RWPE2 (cell line): ENCODE results near the gene C19orf38.

Experiments
- ATAC-seq: fragments of 200-7000 bp; cut with Tn5 transposase; 3 replicates; pipeline ENCODE4 v1.9.1; 2021; ENCODE audit warnings: low read depth
- DNase-seq: peaks from one replicate; pipeline ENCODE4 v3.0.0-alpha.2; 2020; ENCODE audit warnings: low spot score
- H3K27ac ChIP-seq: fragments of 450-650 bp; 2 replicates; pipeline ENCODE4 v1.5.1; 2017; ENCODE audit warnings: mild to moderate bottlenecking; ENCODE audit not compliant: poor library complexity, severe bottlenecking
- H3K27me3 ChIP-seq: fragments of 250-450 bp; sonication (Bioruptor Pico); 2 replicates; pipeline ENCODE4 v1.5.1; 2021; ENCODE audit warnings: mild to moderate bottlenecking, moderate library complexity; ENCODE audit not compliant: insufficient read depth, poor library complexity, severe bottlenecking
- H3K36me3 ChIP-seq: fragments of 250-450 bp; sonication (Bioruptor Pico); 2 replicates; pipeline ENCODE4 v1.5.1; 2020; ENCODE audit warnings: low read depth, mild to moderate bottlenecking, moderate library complexity
- H3K4me1 ChIP-seq: fragments of 250-450 bp; sonication (Bioruptor Pico); 2 replicates; pipeline ENCODE4 v1.5.1; 2021; ENCODE audit warnings: mild to moderate bottlenecking, moderate library complexity; ENCODE audit not compliant: insufficient read depth, poor library complexity, severe bottlenecking
- H3K4me3 ChIP-seq: fragments of 250-450 bp; sonication (Bioruptor Pico); 2 replicates; pipeline ENCODE4 v1.5.1; 2021; ENCODE audit warnings: mild to moderate bottlenecking, moderate library complexity; ENCODE audit not compliant: severe bottlenecking
- H3K9me3 ChIP-seq: fragments of 250-450 bp; sonication (Bioruptor Pico); 2 replicates; pipeline ENCODE4 v1.5.1; 2021; ENCODE audit warnings: mild to moderate bottlenecking, moderate library complexity; ENCODE audit not compliant: severe bottlenecking
- CTCF ChIP-seq: fragments of 450-650 bp; IDR thresholded peaks from one replicate; pipeline ENCODE4 v1.5.1; 2017; ENCODE audit warnings: mild to moderate bottlenecking, moderate library complexity; ENCODE audit not compliant: poor library complexity, severe bottlenecking

The C19orf38 gene

GRCh38 chr19:10828981-10829821 is 19.0 kb upstream of the C19orf38 start:
- DNase-seq (no peak), ATAC-seq (no peak; the same call in 2 of the 3 replicates)
- Histone ChIP-seq H3K4me3 (no peak overlapping the region), H3K27ac (no peak overlapping the region), H3K4me1 (no peaks in the 10 kb centered on the region), H3K9me3 (no peaks in the 10 kb centered on the region), H3K36me3 (peaks cover 34% of the 10 kb centered on the region), H3K27me3 (no peaks in the 10 kb centered on the region)
- peak; percentile 4 for TF ChIP-seq CTCF

- Histone ChIP-seq H3K27me3 (no peaks in the 10 kb centered on the region), H3K9me3 (no peaks in the 10 kb centered on the region), H3K4me1 (no peaks in the 10 kb centered on the region), H3K27ac (no peak overlapping the region), H3K4me3 (no peak overlapping the region), H3K36me3 (peaks cover 31% of the 10 kb centered on the region)
- DNase-seq, result no peak
- no peak for TF ChIP-seq CTCF
- 0 out of 3 replicates have a peak, but pooled peaks have one; percentile 7 for ATAC-seq
Measured at GRCh38 chr19:10829967-10830366, 18.2 kb upstream of the C19orf38 start.

GRCh38 chr19:10830370-10830769 is 17.8 kb upstream of the C19orf38 start:
- no peaks in the 10 kb centered on the region for H3K4me1 ChIP-seq
- H3K4me3 ChIP-seq, result no peak overlapping the region
- DNase-seq, result no peak
- H3K9me3 ChIP-seq, result no peaks in the 10 kb centered on the region
- H3K27ac ChIP-seq, result no peak overlapping the region
- ATAC-seq, result no peak
- H3K27me3 ChIP-seq, result no peaks in the 10 kb centered on the region
- TF ChIP-seq CTCF, result no peak
- H3K36me3 ChIP-seq, result peaks cover 29% of the 10 kb centered on the region

GRCh38 chr19:10830931-10831779 is 17.1 kb upstream of the C19orf38 start:
- Histone ChIP-seq H3K4me3 (no peak overlapping the region), H3K27ac (no peak overlapping the region), H3K27me3 (no peaks in the 10 kb centered on the region), H3K4me1 (no peaks in the 10 kb centered on the region), H3K36me3 (peaks cover 24% of the 10 kb centered on the region), H3K9me3 (no peaks in the 10 kb centered on the region)
- DNase-seq, result no peak
- TF ChIP-seq CTCF, result no peak
- ATAC-seq, result no peak
